CD4-positive, alpha-beta T cell treated with Interleukin-12 subunit alpha and Interleukin-12 subunit beta, for 1 hour (primary cell): ENCODE data around the gene TTC39B.
A peak's percentile ranks its signal among the peaks of the same experiment; 100 is the strongest.

Experiments used
- DNase-seq: peaks from one replicate; pipeline ENCODE4 v3.0.0-alpha.2; 2020

TTC39B gene

DNA sequence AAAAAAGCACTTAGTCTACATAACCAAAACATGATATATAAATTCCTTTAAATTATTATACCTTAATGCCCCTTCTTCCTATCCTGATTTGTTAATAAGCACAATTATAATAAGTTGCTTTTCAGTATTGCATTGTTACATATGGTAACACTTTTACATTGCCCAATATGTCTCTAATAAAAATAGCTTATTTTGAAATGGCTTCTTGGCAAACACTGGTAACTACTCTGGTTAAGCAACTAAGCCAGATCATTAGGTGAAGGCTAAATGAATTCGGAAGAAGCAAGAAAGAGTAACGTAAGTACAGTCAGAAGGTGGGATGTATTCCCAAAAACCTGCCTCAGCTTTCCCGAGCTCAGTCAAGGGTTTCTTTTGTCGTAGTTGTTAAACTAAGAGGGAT, 85.3 kb downstream of the TTC39B start:
- DNase-seq: no peak

DNA sequence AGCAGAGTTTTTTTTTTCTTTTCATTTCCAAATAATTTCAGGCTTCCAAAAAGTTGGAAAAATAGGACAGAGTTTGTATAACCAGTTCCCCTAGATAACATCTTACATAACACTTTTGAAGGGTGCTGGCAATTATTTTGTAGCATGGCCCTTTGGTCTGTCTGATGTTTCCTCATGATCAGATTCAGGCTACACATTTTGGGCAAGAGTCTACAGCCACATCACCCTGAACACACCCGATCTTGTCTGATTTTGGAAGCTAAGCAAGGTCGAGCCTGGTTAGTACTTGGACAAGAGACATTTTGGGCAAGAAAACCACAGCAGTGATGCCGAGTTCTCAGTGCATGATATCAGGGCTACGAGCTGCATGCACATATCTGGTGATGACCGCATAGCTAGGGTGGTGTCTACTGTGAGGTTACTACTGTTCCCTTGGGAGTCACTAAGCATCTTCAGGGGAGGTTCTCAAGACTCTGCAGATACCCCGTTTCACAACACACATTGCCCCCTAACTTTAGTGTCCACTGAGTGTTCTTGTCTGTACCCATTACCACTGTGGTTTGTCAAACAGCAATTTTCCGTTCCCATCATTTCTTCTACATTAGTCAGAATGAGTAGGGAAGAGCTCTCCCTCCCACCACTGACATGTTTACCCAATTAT, 86.2 kb downstream of the TTC39B start:
- DNase-seq: no peak

DNA sequence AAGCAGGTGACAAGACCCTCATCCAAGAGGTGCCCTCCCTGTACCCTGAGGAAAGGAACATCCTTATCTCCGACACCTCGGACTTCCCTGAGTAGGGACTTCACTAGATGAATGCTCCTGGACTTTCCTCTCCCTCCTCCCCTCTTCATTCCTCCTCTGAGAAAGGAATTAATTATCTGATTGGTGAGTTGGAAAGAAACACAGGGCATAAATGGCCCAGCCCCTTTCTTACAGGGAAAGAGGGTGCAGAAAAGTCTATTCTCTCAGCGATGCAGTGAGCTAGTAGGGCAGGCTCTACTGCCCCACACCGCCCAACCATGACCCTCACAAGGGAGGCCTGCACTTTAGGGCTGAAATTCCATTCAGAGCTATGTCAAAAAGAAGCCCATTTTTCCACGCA, 87.5 kb downstream of the TTC39B start:
- no peak for DNase-seq

DNA sequence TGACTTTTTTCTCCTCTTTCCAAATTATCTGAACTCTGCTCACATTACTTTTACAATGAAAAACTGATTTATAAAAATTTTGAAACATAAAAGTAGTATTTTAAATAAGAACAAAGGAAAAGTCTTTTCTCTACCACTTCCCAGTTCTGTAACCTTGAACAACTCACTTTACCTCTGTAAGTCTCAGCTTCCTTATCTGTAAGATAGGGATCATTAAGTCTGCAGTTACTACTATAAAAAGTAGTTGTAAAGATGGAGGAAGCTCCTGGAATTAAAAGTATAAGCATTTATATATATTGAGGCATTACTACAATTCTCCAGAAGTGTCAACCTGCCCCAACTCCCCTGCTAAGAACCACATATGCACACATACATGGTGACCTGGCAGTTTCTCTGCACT, 88.0 kb downstream of the TTC39B start:
- no peak for DNase-seq

DNA sequence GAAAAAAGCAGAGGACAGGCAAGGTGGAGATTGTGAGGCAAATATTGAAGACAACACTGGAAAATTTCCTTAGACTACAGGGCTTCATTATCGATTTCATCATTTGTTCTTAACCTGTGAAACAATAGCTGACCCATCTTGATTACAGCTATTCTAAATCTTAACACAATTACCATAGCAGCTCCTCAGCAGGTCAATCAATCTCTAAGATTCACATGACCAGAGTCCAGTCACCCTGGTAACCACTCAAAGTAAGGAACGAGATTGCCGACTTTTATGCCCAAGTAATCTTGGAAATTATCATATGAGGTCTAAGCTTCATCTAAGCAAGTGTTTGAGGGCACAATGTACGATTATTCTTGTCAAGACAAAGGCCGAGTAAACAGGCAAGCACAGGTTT, 93.8 kb downstream of the TTC39B start:
- no peak for DNase-seq

DNA sequence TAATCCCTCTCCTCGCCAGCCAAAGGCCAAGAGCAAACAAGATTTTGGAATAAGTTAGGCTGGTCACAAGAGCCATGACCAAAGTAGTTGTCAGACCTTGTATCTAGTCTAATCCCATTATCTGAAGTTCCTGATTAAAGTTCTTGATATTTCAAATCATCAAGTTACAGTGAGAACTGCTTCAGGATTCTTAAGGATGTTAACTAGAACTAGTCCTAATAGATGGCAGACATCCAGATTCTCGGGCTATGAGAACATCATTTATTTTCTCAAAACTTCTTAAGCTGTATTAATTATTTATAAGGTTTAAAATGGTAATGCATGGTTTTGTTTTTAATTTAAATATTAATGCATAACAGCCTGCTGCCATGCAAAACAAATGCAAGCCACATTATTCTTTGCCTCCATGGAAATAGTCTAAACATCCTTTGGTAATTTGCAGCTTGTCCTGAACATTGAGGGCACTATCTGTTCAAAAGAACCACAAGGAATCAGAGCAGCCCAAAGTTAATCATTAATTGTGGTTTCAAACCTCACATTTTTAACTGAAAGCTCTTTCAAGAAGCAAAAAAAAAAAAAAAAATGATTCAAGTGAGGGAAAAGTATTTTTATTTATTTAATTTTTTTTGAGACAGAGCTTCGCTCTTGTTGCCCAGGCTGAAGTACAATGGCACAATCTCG, 95.1 kb downstream of the TTC39B start:
- no peak for DNase-seq

DNA sequence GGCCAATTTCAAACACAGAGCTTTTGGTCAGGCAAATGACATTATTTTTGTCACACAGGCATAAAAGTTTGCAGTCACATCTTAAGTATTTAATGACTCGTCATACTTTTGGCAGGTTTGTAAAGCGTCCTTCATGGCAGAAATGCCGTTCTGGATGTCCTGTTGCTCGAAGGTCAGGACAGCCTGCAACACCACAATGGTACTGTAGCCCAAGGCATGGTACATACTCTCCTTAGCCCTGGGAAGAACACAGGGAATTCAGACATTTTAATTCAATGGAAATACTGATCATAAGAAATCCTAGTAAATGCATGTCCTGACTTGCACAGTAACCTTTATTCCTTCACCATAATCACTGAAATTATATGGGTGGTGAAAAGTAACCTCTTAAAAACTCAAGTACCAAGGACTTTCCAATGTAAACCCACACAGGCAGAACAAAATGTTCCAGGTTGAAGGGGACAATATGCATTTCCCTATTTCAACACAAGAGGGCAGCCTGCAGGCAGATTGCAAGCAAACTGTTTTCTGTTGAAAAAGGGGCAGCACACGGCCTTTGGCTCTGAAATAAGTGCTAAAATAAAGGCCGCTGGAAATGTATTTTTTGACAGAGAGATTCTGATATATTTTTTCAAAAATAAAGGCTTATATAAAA, 95.7 kb downstream of the TTC39B start:
- peak; percentile 74 for DNase-seq

DNA sequence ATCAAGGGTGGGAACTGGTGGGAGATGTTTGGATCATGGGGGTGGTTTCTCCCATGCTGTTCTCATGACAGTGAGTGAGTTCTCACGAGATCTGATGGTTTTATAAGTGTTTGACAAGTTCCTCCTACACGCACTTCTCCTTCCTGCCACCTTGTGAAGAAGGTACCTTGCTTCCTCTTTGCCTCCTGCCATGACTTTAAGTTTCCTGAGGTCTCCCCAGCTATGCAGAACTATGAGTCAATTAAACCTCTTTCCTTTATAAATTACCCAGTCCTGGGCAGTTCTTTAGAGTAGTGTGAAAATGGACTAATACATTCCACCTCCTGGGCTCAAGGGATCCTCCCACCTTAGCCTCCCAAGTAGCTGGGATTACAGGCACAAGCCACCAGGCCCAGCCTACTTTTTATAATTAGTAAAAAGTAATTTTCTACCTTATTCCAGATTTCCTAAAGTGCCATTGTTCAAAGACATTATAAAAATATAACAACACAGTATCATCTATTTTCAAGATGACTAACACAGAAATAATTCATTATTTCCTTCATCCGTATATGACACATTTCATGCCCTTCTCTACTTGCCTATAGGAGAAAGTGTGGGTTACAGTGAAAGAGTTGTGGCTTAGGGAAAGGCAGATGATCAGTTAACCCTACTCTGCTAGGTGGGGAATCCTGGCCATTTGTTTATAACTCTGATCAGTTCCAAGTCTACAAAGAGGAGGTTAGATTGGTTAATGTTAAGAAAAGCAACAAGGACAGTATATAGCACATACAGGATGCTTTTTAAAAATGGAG, 99.9 kb downstream of the TTC39B start:
- no peak for DNase-seq

DNA sequence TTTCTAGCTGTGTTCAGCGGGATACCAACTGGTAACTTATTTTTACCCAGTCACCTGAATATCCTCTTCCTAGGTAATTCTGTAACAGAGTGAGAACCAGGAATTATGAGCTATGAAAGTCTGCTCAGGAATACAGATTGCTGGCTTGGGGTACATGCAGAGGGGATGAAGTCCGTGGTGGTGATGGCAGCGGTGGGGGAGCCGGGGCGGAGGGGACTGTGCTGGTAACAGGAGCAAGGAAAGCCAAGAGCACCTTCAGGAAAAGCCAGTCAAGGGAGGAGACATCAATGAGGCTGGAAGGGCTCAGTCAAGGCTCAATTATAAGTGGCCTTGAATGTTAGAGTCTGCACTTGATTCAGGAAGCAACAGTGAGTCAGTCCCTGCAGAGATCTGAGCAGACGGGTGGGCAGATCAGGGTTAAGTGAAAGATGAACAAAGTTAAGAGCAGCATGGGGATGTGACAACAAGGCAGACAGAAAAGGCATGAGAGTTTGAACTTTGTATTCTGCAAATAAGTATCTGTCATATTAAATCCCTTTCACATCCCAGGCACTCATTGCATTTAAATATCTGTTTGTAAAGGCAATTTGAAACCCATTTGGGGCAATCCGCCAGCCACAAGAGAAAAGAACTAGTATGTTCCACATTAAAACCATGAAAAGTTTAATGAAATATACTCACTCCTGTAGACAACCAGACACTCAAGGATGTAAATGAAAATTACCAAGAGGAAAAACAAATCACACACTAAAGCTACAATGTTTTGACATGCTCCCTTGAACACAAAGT, 101.2 kb downstream of the TTC39B start:
- no peak for DNase-seq

DNA sequence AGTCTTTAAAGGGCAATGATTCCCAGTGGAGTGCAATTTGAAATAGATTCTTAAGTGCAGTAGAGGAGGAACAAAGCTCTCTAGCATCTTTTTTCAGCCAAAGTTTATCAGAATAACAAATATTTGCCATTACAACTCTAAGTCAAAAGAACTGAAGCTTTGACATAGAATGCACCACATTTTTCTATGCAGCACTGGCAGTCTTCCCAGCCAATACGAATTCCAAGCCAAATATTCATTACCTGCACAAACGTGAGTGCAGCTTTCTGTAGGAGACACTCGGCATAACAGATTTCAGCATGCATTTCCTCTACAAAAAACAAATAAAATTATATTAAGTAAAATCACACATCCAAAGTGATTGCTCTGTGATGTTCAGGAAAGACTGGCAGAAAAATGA, 103.4 kb downstream of the TTC39B start:
- DNase-seq: no peak

DNA sequence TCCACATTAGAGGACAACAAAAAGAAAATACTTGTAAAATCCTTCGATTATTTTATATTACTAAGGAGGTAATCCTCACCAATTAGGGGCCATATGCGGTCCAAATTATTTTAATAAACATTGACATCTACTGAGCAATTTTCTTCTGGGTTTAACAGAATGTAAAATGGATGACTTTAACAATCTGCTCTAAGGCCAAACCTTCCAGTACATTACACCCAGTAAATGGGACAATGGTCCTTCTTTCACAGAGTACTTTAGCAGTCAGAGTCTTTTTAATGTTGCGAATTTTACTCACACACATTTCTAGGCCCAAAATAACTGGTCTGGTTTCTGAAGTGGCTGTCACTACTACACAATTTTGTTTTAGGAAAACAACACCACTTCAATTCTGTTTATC, 106.9 kb downstream of the TTC39B start:
- no peak for DNase-seq

DNA sequence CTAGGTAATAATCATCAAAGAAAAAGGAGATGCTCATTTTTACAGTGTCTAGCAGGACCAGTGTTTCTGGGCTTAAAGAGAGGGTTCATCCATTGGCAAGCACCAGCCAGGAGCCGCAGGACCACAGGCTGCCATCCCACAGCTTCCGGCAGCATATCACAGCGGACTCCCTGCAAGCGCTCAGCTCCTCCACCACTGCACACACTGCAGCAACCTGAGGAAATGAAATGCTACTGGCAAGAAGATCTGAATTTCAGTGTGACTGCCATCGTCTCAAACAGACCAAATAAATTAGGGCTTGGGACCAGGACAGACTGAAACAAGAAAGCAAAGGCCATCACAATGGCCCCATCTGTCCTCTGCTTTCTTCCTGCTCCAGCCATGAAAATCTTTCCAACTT, 114.2 kb downstream of the TTC39B start:
- no peak for DNase-seq

DNA sequence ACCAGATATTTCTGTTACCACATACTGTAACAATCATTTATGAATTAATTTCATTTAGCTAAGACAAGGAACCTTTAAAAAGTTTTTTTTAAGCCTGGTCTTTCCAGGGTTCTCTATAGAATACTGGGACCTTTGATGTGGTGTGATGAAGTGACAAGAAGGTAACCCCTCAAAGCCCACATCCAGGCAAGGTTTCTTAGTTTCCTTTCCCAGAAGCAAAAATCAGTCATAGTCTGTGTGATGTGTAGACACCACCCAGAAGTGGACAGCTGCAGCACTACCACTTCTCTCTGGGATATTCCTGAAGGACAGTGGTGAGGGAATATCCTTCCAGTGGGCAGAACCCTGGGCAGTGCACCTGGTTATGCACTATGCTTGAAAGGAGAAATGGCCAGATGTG, 115.6 kb downstream of the TTC39B start:
- no peak for DNase-seq

DNA sequence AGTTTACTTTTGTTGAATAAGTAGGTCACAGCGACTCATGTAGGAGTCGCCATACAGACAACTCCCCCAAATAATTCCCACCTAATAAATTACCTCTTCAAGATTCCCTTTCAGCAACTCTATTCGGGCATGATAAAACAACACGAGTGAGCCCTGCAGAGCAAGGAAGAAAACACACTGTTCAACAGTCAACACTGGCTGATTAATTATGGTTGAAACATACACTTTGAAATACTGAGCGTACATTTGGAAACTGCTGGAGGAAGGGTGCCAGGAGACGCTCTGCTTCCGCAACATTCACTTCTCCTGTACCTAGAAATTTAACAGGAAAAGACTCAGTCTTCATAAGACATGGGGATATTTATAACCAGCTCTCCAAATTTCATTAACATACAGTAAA, 117.5 kb downstream of the TTC39B start:
- DNase-seq: no peak

DNA sequence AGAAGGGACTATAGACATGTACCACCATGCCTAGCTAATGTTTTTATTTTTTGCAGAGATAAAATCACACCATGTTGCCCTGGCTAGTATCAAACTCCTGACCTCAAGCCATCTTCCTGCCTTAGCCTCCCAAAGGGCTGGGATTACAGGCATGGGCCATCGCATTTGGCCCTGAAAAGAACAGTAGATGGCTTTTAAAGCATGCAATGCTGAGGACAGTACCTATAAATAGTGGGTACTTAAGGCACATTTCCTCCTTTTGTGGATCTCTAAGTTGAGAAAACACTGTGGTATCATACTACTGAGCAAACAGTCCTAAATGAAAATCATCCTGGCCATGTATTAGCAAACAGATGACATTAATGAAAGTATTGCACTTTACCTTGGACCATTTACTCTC, 119.4 kb downstream of the TTC39B start:
- DNase-seq: no peak

DNA sequence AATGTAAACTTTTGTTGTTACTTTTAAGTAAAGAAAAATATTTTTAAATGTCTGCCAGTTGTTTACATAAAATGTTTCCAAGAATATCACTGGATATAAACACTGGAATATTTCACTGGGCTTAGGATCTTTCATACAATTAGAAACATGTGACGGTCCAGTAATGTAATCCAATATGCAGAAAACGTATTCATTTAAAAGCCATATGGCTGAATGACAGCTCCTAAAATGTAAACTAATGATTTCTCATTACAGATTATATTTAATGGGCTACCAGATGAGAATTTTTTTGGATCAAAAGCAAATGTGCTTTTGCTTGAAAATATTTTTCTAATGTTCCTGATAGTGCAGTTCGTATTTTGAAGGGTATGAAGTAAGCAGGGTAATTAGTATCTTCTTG, 124.3 kb downstream of the TTC39B start:
- no peak for DNase-seq

DNA sequence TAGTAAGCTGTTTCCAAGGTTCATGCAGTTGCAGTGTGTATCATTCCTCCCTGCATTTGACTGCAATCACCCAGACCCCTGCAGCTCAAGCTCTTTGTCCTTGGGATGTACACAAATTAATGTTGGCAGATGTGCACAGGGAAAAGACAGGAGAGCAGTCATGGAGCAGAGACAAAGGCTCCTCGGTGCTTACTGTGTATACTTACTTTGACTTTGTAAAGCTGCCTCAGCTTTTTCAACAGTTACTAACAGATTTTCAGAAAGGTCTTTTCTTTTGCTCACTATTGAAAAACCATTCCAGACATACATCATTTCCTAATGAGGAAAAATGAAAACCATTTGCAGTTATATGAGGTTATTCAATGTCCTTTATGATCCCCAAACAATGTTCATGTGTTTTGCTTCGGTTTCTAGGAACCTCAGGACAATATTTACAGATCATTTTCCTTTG, 124.9 kb downstream of the TTC39B start:
- DNase-seq: no peak

DNA sequence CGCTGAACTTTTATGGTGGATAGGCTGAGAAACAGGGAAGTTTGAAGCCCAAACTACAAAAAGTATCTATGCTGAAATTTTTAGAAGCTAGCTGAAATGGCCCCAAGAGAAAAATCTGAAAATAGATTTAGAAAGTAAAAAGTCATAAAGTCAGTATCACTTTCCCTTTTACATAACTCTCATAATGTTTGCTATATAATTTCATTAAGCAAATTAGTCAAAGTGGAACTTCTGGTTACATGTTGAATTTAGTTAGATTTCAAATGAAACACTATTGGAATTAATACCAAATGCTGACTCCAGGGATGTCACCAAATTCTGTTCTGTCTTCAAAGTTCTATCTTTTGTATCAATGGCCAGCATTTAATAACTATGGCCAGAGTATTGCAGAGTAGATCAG, 126.9 kb downstream of the TTC39B start:
- no peak for DNase-seq

DNA sequence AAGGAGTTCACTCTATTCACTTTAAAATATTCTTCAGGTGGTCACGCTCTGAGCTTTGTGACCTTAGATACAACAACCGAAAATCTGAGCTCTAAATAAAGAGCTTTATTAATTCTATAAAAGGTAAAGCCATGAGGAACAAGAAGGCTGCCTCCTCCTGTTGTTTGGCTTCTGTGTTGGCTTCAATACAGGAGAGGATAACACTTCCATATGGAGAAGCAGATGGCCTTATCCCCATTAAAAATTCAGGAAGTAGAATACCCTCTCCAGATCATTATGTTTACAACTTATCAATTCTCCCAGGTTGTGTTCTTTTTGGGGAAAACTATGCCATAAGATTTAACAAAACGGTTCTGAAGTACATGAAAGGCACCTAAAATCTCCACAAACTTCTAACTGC, 128.4 kb downstream of the TTC39B start:
- DNase-seq: no peak

DNA sequence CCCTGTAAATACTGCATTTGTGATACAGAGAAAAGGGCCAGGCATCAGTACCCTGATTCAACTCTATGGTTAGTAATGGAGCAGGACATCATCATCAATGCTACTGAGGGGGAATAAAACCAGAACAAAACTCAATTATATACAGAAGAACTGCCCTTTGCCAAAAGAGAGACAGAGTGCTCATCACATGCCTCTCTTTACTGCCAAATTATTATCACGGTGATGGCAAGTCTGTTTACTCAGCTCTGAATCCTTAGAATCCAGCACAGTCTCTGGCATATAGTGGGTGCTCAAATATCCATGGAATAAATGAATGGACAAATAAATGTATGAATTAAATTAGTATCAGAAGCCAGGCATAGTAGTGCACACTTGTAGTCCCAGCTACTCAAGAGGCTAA, 130.2 kb downstream of the TTC39B start:
- DNase-seq: no peak

DNA sequence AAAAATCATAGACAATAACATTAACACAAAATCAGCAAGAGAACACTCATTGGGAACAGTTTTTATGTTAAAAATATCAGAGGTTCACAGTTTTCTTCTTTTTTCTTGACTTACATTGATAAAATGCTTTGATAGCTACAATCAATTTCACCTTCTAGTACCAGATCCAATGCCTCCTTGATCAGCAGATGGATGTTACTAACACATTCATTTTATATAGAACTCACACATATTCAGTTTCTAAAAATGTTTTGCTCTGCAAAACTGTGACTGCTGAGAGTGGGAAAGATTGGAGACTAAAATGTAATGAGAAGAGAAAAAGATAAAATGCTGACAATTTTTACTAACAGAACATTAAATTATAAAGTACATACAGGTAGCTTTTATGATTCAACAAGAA, 143.1 kb downstream of the TTC39B start:
- no peak for DNase-seq

DNA sequence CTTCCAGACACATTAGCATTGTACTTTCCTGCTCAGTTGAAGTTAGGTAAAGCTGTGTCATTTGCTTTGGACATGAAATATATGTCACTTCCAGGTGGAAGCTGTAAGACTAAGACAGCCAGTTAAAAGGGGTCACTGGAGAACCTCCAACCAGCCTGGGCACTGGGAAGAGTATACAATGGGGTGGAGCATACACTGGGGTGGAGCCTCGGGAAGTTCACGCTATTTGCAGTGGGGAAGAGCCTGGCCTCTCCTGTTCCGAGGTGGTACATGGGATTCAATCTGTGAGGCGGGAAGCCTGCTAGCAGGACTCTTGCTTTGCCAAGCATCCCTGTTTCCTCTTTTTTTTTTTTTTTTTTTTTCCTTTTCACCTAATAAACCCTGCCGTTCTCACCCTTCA, 145.3 kb downstream of the TTC39B start:
- no peak for DNase-seq

DNA sequence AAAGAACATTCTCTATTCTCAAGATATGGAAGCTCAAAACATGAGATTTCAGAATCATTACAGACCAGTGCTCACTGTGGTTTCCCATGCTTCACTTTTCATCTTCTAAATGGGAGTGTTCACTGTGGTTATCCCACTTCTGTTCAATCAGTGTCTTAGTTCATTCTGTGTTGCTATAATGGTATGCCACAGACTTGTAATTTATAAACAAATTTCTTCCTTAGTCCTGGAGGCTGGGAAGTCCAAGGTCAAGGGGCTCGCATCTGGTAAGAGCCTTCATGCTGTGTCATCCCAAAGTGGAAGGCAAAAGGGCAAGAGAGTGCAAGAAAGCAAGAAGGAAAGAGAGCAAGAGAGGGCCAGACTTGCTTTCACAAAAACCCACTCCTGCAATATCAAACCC, 146.3 kb downstream of the TTC39B start:
- DNase-seq: no peak
